Measurements from ENCODE around the gene DIS3. TPM values are rescaled to one million over a fixed set of nuclear protein-coding genes. Genes with fewer than 3 reads are reported as not detected.

The DIS3 gene
- total RNA-seq, 1 donor, result 38.4 TPM

- Histone ChIP-seq H3K36me3 (ENCODE audit: insufficient read depth, low read length) (peaks cover 12% of the 10 kb centered on the region), H3K79me2 (ENCODE audit: insufficient read depth, low read length) (peaks cover 90% of the 10 kb centered on the region), H3K27me3 (ENCODE audit: insufficient read depth, low read length) (no peaks in the 10 kb centered on the region), H3K9me3 (ENCODE audit: low read depth, low read length) (no peaks in the 10 kb centered on the region), H3K4me1 (ENCODE audit: insufficient read depth, low read length) (peaks cover 12% of the 10 kb centered on the region), H3K4me2 (ENCODE audit: insufficient read depth, low read length) (peak overlapping the region; percentile 85), H2AFZ (ENCODE audit: low read length) (peak overlapping the region; percentile 95), H3K27ac (ENCODE audit: low read depth, low read length) (peak overlapping the region; percentile 81), H4K20me1 (ENCODE audit: insufficient read depth, low read length) (peaks cover 9% of the 10 kb centered on the region), H3K4me3 (ENCODE audit: insufficient read depth, low read length) (peak overlapping the region; percentile 93)
- DNase-seq (ENCODE audit: insufficient read length, low spot score, missing footprints), result peak; percentile 9
- TF ChIP-seq, protein P1, sequence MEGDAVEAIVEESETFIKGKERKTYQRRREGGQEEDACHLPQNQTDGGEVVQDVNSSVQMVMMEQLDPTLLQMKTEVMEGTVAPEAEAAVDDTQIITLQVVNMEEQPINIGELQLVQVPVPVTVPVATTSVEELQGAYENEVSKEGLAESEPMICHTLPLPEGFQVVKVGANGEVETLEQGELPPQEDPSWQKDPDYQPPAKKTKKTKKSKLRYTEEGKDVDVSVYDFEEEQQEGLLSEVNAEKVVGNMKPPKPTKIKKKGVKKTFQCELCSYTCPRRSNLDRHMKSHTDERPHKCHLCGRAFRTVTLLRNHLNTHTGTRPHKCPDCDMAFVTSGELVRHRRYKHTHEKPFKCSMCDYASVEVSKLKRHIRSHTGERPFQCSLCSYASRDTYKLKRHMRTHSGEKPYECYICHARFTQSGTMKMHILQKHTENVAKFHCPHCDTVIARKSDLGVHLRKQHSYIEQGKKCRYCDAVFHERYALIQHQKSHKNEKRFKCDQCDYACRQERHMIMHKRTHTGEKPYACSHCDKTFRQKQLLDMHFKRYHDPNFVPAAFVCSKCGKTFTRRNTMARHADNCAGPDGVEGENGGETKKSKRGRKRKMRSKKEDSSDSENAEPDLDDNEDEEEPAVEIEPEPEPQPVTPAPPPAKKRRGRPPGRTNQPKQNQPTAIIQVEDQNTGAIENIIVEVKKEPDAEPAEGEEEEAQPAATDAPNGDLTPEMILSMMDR (IDR thresholded peaks at IDR 0.05; ENCODE audit: extremely low read depth, low read depth, low read length), result no peak
These were observed 1.0 kb upstream of the DIS3 start for GRCh38 chr13:72782717-72783116.

GRCh38 chr13:72774019-72774418 is 7.7 kb downstream of the DIS3 start:
- peaks cover 92% of the 10 kb centered on the region for H3K36me3 ChIP-seq (ENCODE audit: insufficient read depth, low read length)
- TF ChIP-seq, protein P1 (IDR thresholded peaks at IDR 0.05; ENCODE audit: extremely low read depth, low read depth, low read length), result no peak
- no peak overlapping the region for H3K4me2 ChIP-seq (ENCODE audit: insufficient read depth, low read length)
- H3K9me3 ChIP-seq (ENCODE audit: low read depth, low read length), result no peaks in the 10 kb centered on the region
- no peaks in the 10 kb centered on the region for H4K20me1 ChIP-seq (ENCODE audit: insufficient read depth, low read length)
- no peak overlapping the region for H3K4me3 ChIP-seq (ENCODE audit: insufficient read depth, low read length)
- no peak for DNase-seq (ENCODE audit: insufficient read length, low spot score, missing footprints)
- H3K4me1 ChIP-seq (ENCODE audit: insufficient read depth, low read length), result no peaks in the 10 kb centered on the region
- H3K79me2 ChIP-seq (ENCODE audit: insufficient read depth, low read length), result peaks cover 22% of the 10 kb centered on the region
- no peak overlapping the region for H2AFZ ChIP-seq (ENCODE audit: low read length)
- H3K27me3 ChIP-seq (ENCODE audit: insufficient read depth, low read length), result no peaks in the 10 kb centered on the region
- no peak overlapping the region for H3K27ac ChIP-seq (ENCODE audit: low read depth, low read length)

- H3K9me3 ChIP-seq (ENCODE audit: low read depth, low read length), result no peaks in the 10 kb centered on the region
- DNase-seq (ENCODE audit: insufficient read length, low spot score, missing footprints), result no peak
- H3K36me3 ChIP-seq (ENCODE audit: insufficient read depth, low read length), result peaks cover 77% of the 10 kb centered on the region
- H3K4me3 ChIP-seq (ENCODE audit: insufficient read depth, low read length), result no peak overlapping the region
- TF ChIP-seq, protein P1 (IDR thresholded peaks at IDR 0.05; ENCODE audit: extremely low read depth, low read depth, low read length), result no peak
- no peak overlapping the region for H3K4me2 ChIP-seq (ENCODE audit: insufficient read depth, low read length)
- no peak overlapping the region for H3K27ac ChIP-seq (ENCODE audit: low read depth, low read length)
- no peaks in the 10 kb centered on the region for H3K4me1 ChIP-seq (ENCODE audit: insufficient read depth, low read length)
- no peaks in the 10 kb centered on the region for H3K79me2 ChIP-seq (ENCODE audit: insufficient read depth, low read length)
- no peak overlapping the region for H2AFZ ChIP-seq (ENCODE audit: low read length)
- no peaks in the 10 kb centered on the region for H4K20me1 ChIP-seq (ENCODE audit: insufficient read depth, low read length)
- no peaks in the 10 kb centered on the region for H3K27me3 ChIP-seq (ENCODE audit: insufficient read depth, low read length)
These were observed 18.3 kb downstream of the DIS3 start for GRCh38 chr13:72763411-72763810.

DNA sequence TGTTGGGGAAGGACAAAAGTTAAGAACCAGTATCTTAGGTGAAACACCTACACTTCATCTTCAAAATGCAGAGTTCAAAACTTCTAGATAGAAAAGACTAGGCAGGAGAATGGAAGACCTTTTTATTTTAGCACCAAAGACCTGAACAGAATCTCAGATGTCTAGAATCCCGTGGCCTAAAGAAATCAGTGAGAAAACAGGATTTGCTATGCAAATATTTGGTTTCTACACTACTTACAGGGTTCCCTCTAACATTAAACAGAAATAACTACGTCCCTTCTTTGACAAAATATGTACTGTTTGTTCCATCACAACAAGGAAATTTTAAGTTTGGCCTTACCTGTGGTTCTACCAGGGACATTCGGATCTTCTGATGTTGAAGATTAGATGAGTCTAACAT is 21.5 kb downstream of the DIS3 start:
- Histone ChIP-seq H3K27ac (ENCODE audit: low read depth, low read length) (no peak overlapping the region), H3K4me3 (ENCODE audit: insufficient read depth, low read length) (no peak overlapping the region), H3K36me3 (ENCODE audit: insufficient read depth, low read length) (peaks cover 69% of the 10 kb centered on the region), H3K4me1 (ENCODE audit: insufficient read depth, low read length) (no peaks in the 10 kb centered on the region), H3K27me3 (ENCODE audit: insufficient read depth, low read length) (no peaks in the 10 kb centered on the region), H2AFZ (ENCODE audit: low read length) (no peak overlapping the region), H4K20me1 (ENCODE audit: insufficient read depth, low read length) (no peaks in the 10 kb centered on the region), H3K79me2 (ENCODE audit: insufficient read depth, low read length) (no peaks in the 10 kb centered on the region), H3K4me2 (ENCODE audit: insufficient read depth, low read length) (no peak overlapping the region), H3K9me3 (ENCODE audit: low read depth, low read length) (no peaks in the 10 kb centered on the region)
- TF ChIP-seq, protein P1 (IDR thresholded peaks at IDR 0.05; ENCODE audit: extremely low read depth, low read depth, low read length), result no peak
- no peak for DNase-seq (ENCODE audit: insufficient read length, low spot score, missing footprints)

Measured in osteoblast (primary cell).